SU-DHL-6 (cell line): ENCODE measurements around the gene FBN1.

Experiments used
- H2AFZ ChIP-seq: fragments of 200-600 bp; sonication (generic); 2 replicates; pipeline ENCODE4 v1.6.1; 2014; ENCODE audit warnings: low read depth, mild to moderate bottlenecking, moderate library complexity, mixed read lengths, antibody characterized with exemption, low read length; ENCODE audit not compliant: severe bottlenecking
- H3F3A ChIP-seq: fragments of 200-600 bp; shearing (Covaris generic); 2 replicates; pipeline ENCODE4 v1.6.0; 2016; ENCODE audit warnings: antibody characterized with exemption, mild to moderate bottlenecking; ENCODE audit not compliant: insufficient read depth
- H3K27ac ChIP-seq: fragments of 200-600 bp; sonication (generic); 2 replicates; pipeline ENCODE4 v1.5.1; 2016; ENCODE audit warnings: low read depth, mild to moderate bottlenecking, low read length, moderate library complexity, mixed read lengths
- H3K27me3 ChIP-seq: fragments of 200-600 bp; sonication (generic), shearing (Covaris generic); 2 replicates; pipeline ENCODE4 v1.6.0; 2014; ENCODE audit warnings: mild to moderate bottlenecking, low read length
- H3K36me3 ChIP-seq: fragments of 200-600 bp; sonication (generic); 2 replicates; pipeline ENCODE4 v1.6.1; 2014; ENCODE audit warnings: mild to moderate bottlenecking, low read length, mixed read lengths
- H3K4me2 ChIP-seq: fragments of 300-600, 200-600 bp; shearing (Covaris generic), sonication (generic); 2 replicates; pipeline ENCODE4 v1.6.0; 2014; ENCODE audit warnings: low read length, low read depth, mild to moderate bottlenecking; ENCODE audit not compliant: poor library complexity, severe bottlenecking
- H3K4me3 ChIP-seq: fragments of 200-600 bp; sonication (generic); 2 replicates; pipeline ENCODE4 v1.5.1; 2014; ENCODE audit warnings: antibody characterized with exemption, low read length, mild to moderate bottlenecking, mixed read lengths; ENCODE audit not compliant: insufficient read depth, poor library complexity, severe bottlenecking
- H3K79me2 ChIP-seq: fragments of 200-600 bp; sonication (generic); 2 replicates; pipeline ENCODE4 v1.6.1; 2014; ENCODE audit warnings: mild to moderate bottlenecking, low read length, moderate library complexity; ENCODE audit not compliant: insufficient read depth
- H3K9ac ChIP-seq: fragments of 200-600 bp; sonication (generic); 2 replicates; pipeline ENCODE4 v1.7.0; 2014; ENCODE audit warnings: mild to moderate bottlenecking, low read length
- H3K9me2 ChIP-seq: fragments of 200-600 bp; sonication (generic); replicated peaks from 2 replicates; pipeline ENCODE4 v1.6.1; 2014; ENCODE audit warnings: low read length; ENCODE audit not compliant: insufficient read depth
- H3K9me3 ChIP-seq: fragments of 200-600 bp; sonication (generic); 2 replicates; pipeline ENCODE4 v1.6.1; 2014; ENCODE audit warnings: low read length, mixed read lengths; ENCODE audit not compliant: insufficient read depth
- H4K20me1 ChIP-seq: fragments of 200-600 bp; sonication (generic); 2 replicates; pipeline ENCODE4 v1.6.1; 2014; ENCODE audit warnings: low read depth, mild to moderate bottlenecking, antibody characterized with exemption, low read length, moderate library complexity, mixed read lengths
- CTCF ChIP-seq: fragments of 200-600 bp; sonication (generic); IDR thresholded peaks from one replicate; pipeline ENCODE4 v1.5.1; 2017; ENCODE audit warnings: antibody characterized with exemption, mild to moderate bottlenecking, low read length, moderate library complexity; ENCODE audit not compliant: insufficient read depth, poor library complexity, severe bottlenecking
- EZH2phosphoT487 ChIP-seq: fragments of 200-600 bp; sonication (generic), shearing (Covaris generic); conservative IDR thresholded peaks from 2 replicates; pipeline ENCODE4 v1.6.1; 2018; ENCODE audit warnings: mild to moderate bottlenecking, antibody characterized with exemption, low read length, moderate library complexity, mixed read lengths

FBN1 gene

GRCh38 chr15:48577469-48577868 lies 68.0 kb downstream of the FBN1 start:
- Histone ChIP-seq H3K9ac (no peak overlapping the region), H3K4me3 (no peak overlapping the region), H3K9me2 (no peaks in the 10 kb centered on the region), H3K27me3 (no peaks in the 10 kb centered on the region), H3F3A (no peaks in the 10 kb centered on the region), H2AFZ (no peak overlapping the region), H3K27ac (no peak overlapping the region), H4K20me1 (no peaks in the 10 kb centered on the region), H3K36me3 (no peaks in the 10 kb centered on the region), H3K9me3 (no peaks in the 10 kb centered on the region), H3K79me2 (no peaks in the 10 kb centered on the region), H3K4me2 (no peak overlapping the region)
- TF ChIP-seq CTCF (no peak), EZH2phosphoT487 (no peak)

- Histone ChIP-seq H3K9me3 (no peaks in the 10 kb centered on the region), H4K20me1 (no peaks in the 10 kb centered on the region), H3K4me2 (no peak overlapping the region), H3K27ac (no peak overlapping the region), H3K9me2 (no peaks in the 10 kb centered on the region), H3K36me3 (no peaks in the 10 kb centered on the region), H3K9ac (no peak overlapping the region), H3K4me3 (no peak overlapping the region), H3K27me3 (no peaks in the 10 kb centered on the region), H2AFZ (no peak overlapping the region), H3F3A (no peaks in the 10 kb centered on the region), H3K79me2 (no peaks in the 10 kb centered on the region)
- TF ChIP-seq EZH2phosphoT487 (no peak), CTCF (no peak)
Measured at GRCh38 chr15:48574187-48574586, 71.3 kb downstream of the FBN1 start.

GRCh38 chr15:48573780-48574179 lies 71.7 kb downstream of the FBN1 start:
- no peaks in the 10 kb centered on the region for H3F3A ChIP-seq

More at GRCh38 chr15:48573780-48574179, 71.7 kb downstream of the FBN1 start:
- H3K4me2 ChIP-seq: no peak overlapping the region
- H3K9ac ChIP-seq: no peak overlapping the region
- H3K36me3 ChIP-seq: no peaks in the 10 kb centered on the region
- H2AFZ ChIP-seq: no peak overlapping the region
- H3K4me3 ChIP-seq: no peak overlapping the region
- H4K20me1 ChIP-seq: no peaks in the 10 kb centered on the region
- H3K27me3 ChIP-seq: no peaks in the 10 kb centered on the region
- H3K27ac ChIP-seq: no peak overlapping the region
- H3K9me2 ChIP-seq: no peaks in the 10 kb centered on the region
- H3K9me3 ChIP-seq: no peaks in the 10 kb centered on the region
- no peak for TF ChIP-seq EZH2phosphoT487
- TF ChIP-seq CTCF: no peak
- no peaks in the 10 kb centered on the region for H3K79me2 ChIP-seq
